ENCODE data around the gene TRIM43B.
"Not testable (repeated sequence)": the region's sequence is repeated elsewhere in the genome, so short reads cannot be mapped to it uniquely, and the experiment has no call there.

The TRIM43B gene

GRCh38 chr2:95433973-95434372 lies 50.6 kb downstream of the TRIM43B start:
- DNase-seq (ENCODE audit: low read depth, low spot score): not testable (repeated sequence)

GRCh38 chr2:95433373-95433772 lies 51.2 kb downstream of the TRIM43B start:
- DNase-seq (ENCODE audit: low read depth, low spot score): not testable (repeated sequence)

GRCh38 chr2:95429748-95430467 lies 54.6 kb downstream of the TRIM43B start:
- DNase-seq (ENCODE audit: low read depth, low spot score): not testable (repeated sequence)

- DNase-seq (ENCODE audit: low read depth, low spot score): not testable (repeated sequence)
Measured at GRCh38 chr2:95427196-95427867, 57.2 kb downstream of the TRIM43B start.
